ENCODE data around the gene PDILT.
"Not testable (repeated sequence)": the region's sequence is repeated elsewhere in the genome, so short reads cannot be mapped to it uniquely, and the experiment has no call there.

PDILT gene

DNA sequence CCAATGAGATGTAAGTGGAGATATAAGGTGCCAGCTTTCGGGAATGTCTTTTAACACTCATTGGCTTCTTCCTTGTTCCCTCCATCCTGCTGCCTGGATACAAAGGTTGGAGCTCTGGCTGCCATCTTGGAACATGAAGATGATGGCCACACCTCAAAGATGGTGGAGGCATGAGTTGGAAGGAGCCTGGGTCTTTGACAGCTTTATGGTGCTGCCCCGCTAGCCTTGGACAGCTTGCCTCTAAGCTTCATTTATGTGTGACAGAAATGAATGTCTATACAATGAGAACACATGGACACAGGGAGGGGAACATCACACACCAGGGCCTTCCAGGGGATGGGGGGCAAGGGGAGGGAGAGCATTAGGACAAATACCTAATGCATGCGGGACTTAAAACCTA lies 90.8 kb downstream of the PDILT start:
- no peak overlapping the region for H3K9ac ChIP-seq (ENCODE audit: low read length)
- no peak overlapping the region for H3K4me3 ChIP-seq (ENCODE audit: insufficient read depth, low read length, poor library complexity, severe bottlenecking)
- TF ChIP-seq CTCF (IDR thresholded peaks at IDR 0.05; ENCODE audit: insufficient read depth, low read length, poor library complexity, severe bottlenecking) (no peak), EZH2phosphoT487 (conservative IDR thresholded peaks at IDR 0.05; ENCODE audit: low read length) (no peak)
- no peaks in the 10 kb centered on the region for H3F3A ChIP-seq (ENCODE audit: insufficient read depth)
- H3K9me3 ChIP-seq (ENCODE audit: insufficient read depth, low read length), result no peaks in the 10 kb centered on the region
- no peak overlapping the region for H3K4me2 ChIP-seq (ENCODE audit: low read depth, low read length, poor library complexity, severe bottlenecking)
- H3K27me3 ChIP-seq (ENCODE audit: low read length), result no peaks in the 10 kb centered on the region
- no peak overlapping the region for H3K27ac ChIP-seq (ENCODE audit: low read depth, low read length)
- no peaks in the 10 kb centered on the region for H3K36me3 ChIP-seq (ENCODE audit: low read length)
- H3K9me2 ChIP-seq (replicated peaks; ENCODE audit: insufficient read depth, low read length), result no peaks in the 10 kb centered on the region
- H2AFZ ChIP-seq (ENCODE audit: low read depth, low read length, severe bottlenecking), result no peak overlapping the region
- no peaks in the 10 kb centered on the region for H3K79me2 ChIP-seq (ENCODE audit: insufficient read depth, low read length)
- H4K20me1 ChIP-seq (ENCODE audit: low read depth, low read length), result no peaks in the 10 kb centered on the region

GRCh38 chr16:20312536-20313095 lies 91.9 kb downstream of the PDILT start:
- H2AFZ ChIP-seq (ENCODE audit: low read depth, low read length, severe bottlenecking); H3K27ac ChIP-seq (ENCODE audit: low read depth, low read length); H3K9me3 ChIP-seq (ENCODE audit: insufficient read depth, low read length); H4K20me1 ChIP-seq (ENCODE audit: low read depth, low read length); H3K27me3 ChIP-seq (ENCODE audit: low read length); H3K9me2 ChIP-seq (replicated peaks; ENCODE audit: insufficient read depth, low read length); H3K79me2 ChIP-seq (ENCODE audit: insufficient read depth, low read length); H3K4me3 ChIP-seq (ENCODE audit: insufficient read depth, low read length, poor library complexity, severe bottlenecking); H3K4me2 ChIP-seq (ENCODE audit: low read depth, low read length, poor library complexity, severe bottlenecking); H3F3A ChIP-seq (ENCODE audit: insufficient read depth); H3K9ac ChIP-seq (ENCODE audit: low read length); H3K36me3 ChIP-seq (ENCODE audit: low read length): not testable (repeated sequence)

DNA sequence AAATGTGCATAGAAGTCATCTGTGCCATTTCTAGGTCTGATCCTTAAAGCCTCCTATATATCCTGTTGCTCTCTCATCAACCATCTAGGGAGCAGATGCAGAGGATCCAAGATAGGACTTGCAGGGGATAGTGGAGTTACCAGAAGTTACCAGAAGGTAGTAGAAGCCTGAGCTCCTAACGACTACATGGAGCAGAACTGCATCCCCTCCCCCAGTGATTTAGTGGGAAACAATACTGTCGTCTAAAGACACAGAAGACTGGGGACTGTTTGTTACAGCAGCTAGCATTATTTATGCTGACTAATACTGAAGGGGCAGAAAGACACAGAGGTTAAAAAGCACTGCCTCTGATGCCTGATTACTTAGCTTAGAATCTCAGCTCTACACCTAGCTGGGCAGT lies 93.0 kb downstream of the PDILT start:
- H3K36me3 ChIP-seq (ENCODE audit: low read length), result no peaks in the 10 kb centered on the region
- no peak overlapping the region for H3K4me3 ChIP-seq (ENCODE audit: insufficient read depth, low read length, poor library complexity, severe bottlenecking)
- H3K4me2 ChIP-seq (ENCODE audit: low read depth, low read length, poor library complexity, severe bottlenecking), result no peak overlapping the region
- H3K9me3 ChIP-seq (ENCODE audit: insufficient read depth, low read length), result no peaks in the 10 kb centered on the region
- H4K20me1 ChIP-seq (ENCODE audit: low read depth, low read length), result no peaks in the 10 kb centered on the region
- H3K79me2 ChIP-seq (ENCODE audit: insufficient read depth, low read length), result no peaks in the 10 kb centered on the region
- no peak for TF ChIP-seq CTCF (IDR thresholded peaks at IDR 0.05; ENCODE audit: insufficient read depth, low read length, poor library complexity, severe bottlenecking)
- no peak for TF ChIP-seq EZH2phosphoT487 (conservative IDR thresholded peaks at IDR 0.05; ENCODE audit: low read length)
- H3K27me3 ChIP-seq (ENCODE audit: low read length), result no peaks in the 10 kb centered on the region
- no peak overlapping the region for H2AFZ ChIP-seq (ENCODE audit: low read depth, low read length, severe bottlenecking)
- no peak overlapping the region for H3K9ac ChIP-seq (ENCODE audit: low read length)
- H3K27ac ChIP-seq (ENCODE audit: low read depth, low read length), result no peak overlapping the region
- H3K9me2 ChIP-seq (replicated peaks; ENCODE audit: insufficient read depth, low read length), result no peaks in the 10 kb centered on the region
- H3F3A ChIP-seq (ENCODE audit: insufficient read depth), result no peaks in the 10 kb centered on the region

- no peaks in the 10 kb centered on the region for H3F3A ChIP-seq (ENCODE audit: insufficient read depth)
- TF ChIP-seq EZH2phosphoT487 (conservative IDR thresholded peaks at IDR 0.05; ENCODE audit: low read length) (no peak), CTCF (IDR thresholded peaks at IDR 0.05; ENCODE audit: insufficient read depth, low read length, poor library complexity, severe bottlenecking) (no peak)
Measured at GRCh38 chr16:20310421-20311395, 93.8 kb downstream of the PDILT start.

More at GRCh38 chr16:20310421-20311395, 93.8 kb downstream of the PDILT start:
- H3K27me3 ChIP-seq (ENCODE audit: low read length), result no peaks in the 10 kb centered on the region
- no peaks in the 10 kb centered on the region for H3K36me3 ChIP-seq (ENCODE audit: low read length)
- no peak overlapping the region for H3K27ac ChIP-seq (ENCODE audit: low read depth, low read length)
- no peaks in the 10 kb centered on the region for H4K20me1 ChIP-seq (ENCODE audit: low read depth, low read length)
- no peak overlapping the region for H2AFZ ChIP-seq (ENCODE audit: low read depth, low read length, severe bottlenecking)
- H3K4me3 ChIP-seq (ENCODE audit: insufficient read depth, low read length, poor library complexity, severe bottlenecking), result no peak overlapping the region
- H3K4me2 ChIP-seq (ENCODE audit: low read depth, low read length, poor library complexity, severe bottlenecking), result no peak overlapping the region
- no peaks in the 10 kb centered on the region for H3K79me2 ChIP-seq (ENCODE audit: insufficient read depth, low read length)
- H3K9me2 ChIP-seq (replicated peaks; ENCODE audit: insufficient read depth, low read length), result no peaks in the 10 kb centered on the region
- no peak overlapping the region for H3K9ac ChIP-seq (ENCODE audit: low read length)
- H3K9me3 ChIP-seq (ENCODE audit: insufficient read depth, low read length), result no peaks in the 10 kb centered on the region

Data from SU-DHL-6 (cell line).